Femur (tissue), 1 donor: ENCODE measurements around the gene YBX1.

Experiments
- DNase-seq: peaks from one replicate; pipeline ENCODE4 v3.0.0-alpha.2; 2017

YBX1 gene

GRCh38 chr1:42735477-42736105 is 53.4 kb downstream of the YBX1 start:
- no peak for DNase-seq

- no peak for DNase-seq
Observed at GRCh38 chr1:42736152-42736551, 53.9 kb downstream of the YBX1 start.

GRCh38 chr1:42736571-42737200 is 54.5 kb downstream of the YBX1 start:
- DNase-seq: no peak

GRCh38 chr1:42737257-42737656 is 55.0 kb downstream of the YBX1 start:
- DNase-seq: no peak

- no peak for DNase-seq
Observed at GRCh38 chr1:42737986-42738677, 55.9 kb downstream of the YBX1 start.

GRCh38 chr1:42738678-42739226 is 56.5 kb downstream of the YBX1 start:
- DNase-seq: no peak

GRCh38 chr1:42739753-42740700 is 57.8 kb downstream of the YBX1 start, which contains the start of gene CLDN19:
TSS of gene CLDN19 (minus strand) at chr1:42740236. CDS start at chr1:42740063, 173 bp downstream.
- no peak for DNase-seq

- DNase-seq: no peak
Observed at GRCh38 chr1:42740851-42741580, 58.8 kb downstream of the YBX1 start.

- DNase-seq: no peak
Observed at GRCh38 chr1:42741706-42742105, 59.5 kb downstream of the YBX1 start.

GRCh38 chr1:42742141-42742540 is 59.9 kb downstream of the YBX1 start:
- DNase-seq: no peak

- DNase-seq: no peak
Observed at GRCh38 chr1:42742617-42743316, 60.5 kb downstream of the YBX1 start.

GRCh38 chr1:42743317-42744147 is 61.3 kb downstream of the YBX1 start:
- no peak for DNase-seq

GRCh38 chr1:42744148-42744413 is 61.9 kb downstream of the YBX1 start:
- DNase-seq: no peak

- no peak for DNase-seq
Observed at GRCh38 chr1:42745851-42746250, 63.6 kb downstream of the YBX1 start.

- DNase-seq: no peak
Observed at GRCh38 chr1:42746436-42747105, 64.4 kb downstream of the YBX1 start.

GRCh38 chr1:42747125-42747524 is 64.9 kb downstream of the YBX1 start:
- DNase-seq: no peak

GRCh38 chr1:42748021-42748420 is 65.8 kb downstream of the YBX1 start:
- no peak for DNase-seq

- no peak for DNase-seq
Observed at GRCh38 chr1:42748461-42749410, 66.5 kb downstream of the YBX1 start.

- no peak for DNase-seq
Observed at GRCh38 chr1:42750041-42750440, 67.8 kb downstream of the YBX1 start.
